Dedifferentiated amniotic fluid mesenchymal stem cell (primary cell): ENCODE results near the gene POLR3GL.
"Not testable (repeated sequence)": the region's sequence is repeated elsewhere in the genome, so short reads cannot be mapped to it uniquely, and the experiment has no call there.

Source experiments
- DNase-seq: peaks from one replicate; pipeline ENCODE4 v3.0.0-alpha.2; 2016; ENCODE audit errors: extremely low spot score

The POLR3GL gene

GRCh38 chr1:146020058-146021049 is 55.9 kb downstream of the POLR3GL start:
- DNase-seq = no peak

DNA sequence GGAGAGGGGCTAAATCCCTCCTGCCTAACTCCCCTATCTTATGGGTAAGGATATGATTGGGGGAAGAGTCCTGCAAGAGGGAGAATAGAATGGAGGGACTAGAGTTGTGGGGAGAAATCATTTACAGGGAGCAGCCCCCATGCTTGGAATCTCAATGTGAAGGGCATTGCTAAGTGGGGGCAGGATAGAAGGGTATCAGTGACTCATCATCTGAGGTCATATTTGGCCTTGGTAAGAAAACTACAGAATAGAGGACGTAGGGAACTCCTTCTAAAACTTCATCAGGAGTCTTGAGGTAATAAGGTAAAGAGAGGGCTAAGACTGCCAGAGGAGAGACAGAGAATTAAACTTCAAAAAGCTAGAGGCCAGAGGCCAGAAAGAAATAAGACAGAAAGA is 56.6 kb downstream of the POLR3GL start:
- DNase-seq = no peak

DNA sequence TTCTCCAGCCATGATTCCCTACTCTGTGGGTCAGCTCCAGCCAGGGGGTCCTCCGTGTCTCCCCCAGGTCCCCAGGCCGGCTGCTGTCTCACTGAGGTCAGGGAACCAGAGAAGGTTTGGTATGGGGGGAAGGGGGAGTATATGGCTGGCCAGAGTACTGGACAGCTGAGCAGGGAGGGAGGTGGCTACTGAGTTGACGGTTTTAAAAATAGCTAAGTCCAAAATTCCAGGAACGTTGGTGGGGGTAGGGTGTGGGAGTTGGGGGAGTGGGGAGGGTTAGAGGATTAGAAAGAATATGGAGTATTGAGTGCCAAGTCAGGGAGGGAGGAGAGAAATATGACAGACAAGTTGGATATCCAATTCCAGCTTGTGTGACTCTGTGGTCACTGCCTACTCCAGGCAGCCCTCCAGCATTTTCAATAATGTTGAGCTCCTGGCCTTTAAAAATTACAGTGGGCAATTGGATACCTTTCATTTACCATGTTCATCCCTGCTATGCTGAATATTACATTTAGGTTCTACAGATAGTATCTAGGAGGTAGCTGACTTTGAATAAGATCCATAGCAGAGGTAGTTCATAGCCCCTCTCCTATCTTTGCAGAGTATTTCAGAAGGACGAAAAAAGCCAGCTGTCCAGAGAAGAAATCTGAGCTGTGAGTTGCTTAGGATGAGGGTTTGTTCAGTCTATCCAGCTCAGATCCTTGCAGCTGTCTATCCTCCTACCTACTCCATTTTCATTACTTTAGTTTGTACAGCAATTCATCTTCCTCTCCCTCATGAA is 57.3 kb downstream of the POLR3GL start, which contains the start of gene HJV:
HJV (minus strand) TSS at position 114 of the 781 bp plus-strand sequence. CDS start 1,504 bp downstream, outside the sequence.
- DNase-seq = no peak

- DNase-seq = no peak
These were observed 58.1 kb downstream of the POLR3GL start for GRCh38 chr1:146022403-146023127.

GRCh38 chr1:146025787-146026495 is 61.5 kb downstream of the POLR3GL start:
- DNase-seq = not testable (repeated sequence)

GRCh38 chr1:146026650-146027049 is 62.2 kb downstream of the POLR3GL start:
- not testable (repeated sequence) for DNase-seq
